Stomach (tissue), 4 donors: ENCODE data around the gene NDFIP2.

Source experiments
- POLR2A ChIP-seq, 4 donors: fragments of 450-650 bp; IDR thresholded peaks; one replicate each; pipeline ENCODE4 v1.6.1; 2016; ENCODE audit warnings: antibody characterized with exemption in 4 of 4, control low read depth in 2 of 4, mild to moderate bottlenecking in 1 of 4, moderate library complexity in 1 of 4
- POLR2AphosphoS5 ChIP-seq, 3 donors: sonication (generic); formaldehyde crosslinking; IDR thresholded peaks; one replicate each; pipeline ENCODE4 v1.6.1; 2016; ENCODE audit warnings: antibody characterized with exemption in 3 of 3
- TF ChIP-seq, protein P1 (sequence below), 7 experiments: fragments of 450-650 bp in 4 of 7; fragments of 200-600 bp in 3 of 7; sonication (generic) in 3 of 7; IDR thresholded peaks; one replicate each; pipeline ENCODE4 v1.5.1; 2016 to 2019; ENCODE audit warnings: antibody characterized with exemption in 7 of 7, control low read depth in 2 of 7, mild to moderate bottlenecking in 1 of 7

DNA sequence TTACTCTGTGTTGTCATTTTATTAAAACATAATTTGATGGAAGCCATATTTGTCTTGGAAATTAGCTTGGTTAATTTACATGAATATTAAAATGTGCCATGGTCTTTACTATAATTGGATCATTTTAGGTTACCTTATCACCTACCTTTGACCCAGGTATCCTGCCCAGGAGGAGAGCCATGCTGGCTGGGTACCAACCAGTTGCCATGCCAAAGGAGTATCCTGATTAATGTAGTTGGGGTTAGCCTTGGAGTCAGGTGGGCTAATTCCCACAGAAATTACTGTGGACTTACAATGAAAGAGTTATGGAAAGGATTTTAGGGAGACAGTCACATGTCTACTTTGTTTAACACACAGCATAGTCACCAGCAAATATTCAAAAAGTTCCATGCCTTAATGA is 32.0 kb downstream of the NDFIP2 start:
- TF ChIP-seq, protein P1, sequence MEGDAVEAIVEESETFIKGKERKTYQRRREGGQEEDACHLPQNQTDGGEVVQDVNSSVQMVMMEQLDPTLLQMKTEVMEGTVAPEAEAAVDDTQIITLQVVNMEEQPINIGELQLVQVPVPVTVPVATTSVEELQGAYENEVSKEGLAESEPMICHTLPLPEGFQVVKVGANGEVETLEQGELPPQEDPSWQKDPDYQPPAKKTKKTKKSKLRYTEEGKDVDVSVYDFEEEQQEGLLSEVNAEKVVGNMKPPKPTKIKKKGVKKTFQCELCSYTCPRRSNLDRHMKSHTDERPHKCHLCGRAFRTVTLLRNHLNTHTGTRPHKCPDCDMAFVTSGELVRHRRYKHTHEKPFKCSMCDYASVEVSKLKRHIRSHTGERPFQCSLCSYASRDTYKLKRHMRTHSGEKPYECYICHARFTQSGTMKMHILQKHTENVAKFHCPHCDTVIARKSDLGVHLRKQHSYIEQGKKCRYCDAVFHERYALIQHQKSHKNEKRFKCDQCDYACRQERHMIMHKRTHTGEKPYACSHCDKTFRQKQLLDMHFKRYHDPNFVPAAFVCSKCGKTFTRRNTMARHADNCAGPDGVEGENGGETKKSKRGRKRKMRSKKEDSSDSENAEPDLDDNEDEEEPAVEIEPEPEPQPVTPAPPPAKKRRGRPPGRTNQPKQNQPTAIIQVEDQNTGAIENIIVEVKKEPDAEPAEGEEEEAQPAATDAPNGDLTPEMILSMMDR (IDR thresholded peaks at IDR 0.05): no peak
- TF ChIP-seq POLR2AphosphoS5 (IDR thresholded peaks at IDR 0.05) (no peak), POLR2A (IDR thresholded peaks at IDR 0.05) (no peak)
